Cardiac fibroblast (primary cell): ENCODE results near the gene BTN2A1.

ENCODE experiments used
- DNase-seq, 2 donors: peaks; one replicate each; pipeline versions ENCODE4 v3.0.0 to v3.0.0-alpha.2; 2010; ENCODE audit warnings: low read depth in 2 of 2
- H3K4me3 ChIP-seq, 2 donors: replicated peaks in 1 of 2; 1 replicate in 1 of 2; 2 replicates in 1 of 2; pipeline ENCODE4 v1.5.1; 2011; ENCODE audit warnings: low read depth in 2 of 2, low read length in 2 of 2, mild to moderate bottlenecking in 2 of 2, moderate library complexity in 1 of 2
- TF ChIP-seq, protein P1 (sequence below): IDR thresholded peaks from one replicate; pipeline ENCODE4 v1.5.1; 2011; ENCODE audit warnings: low read depth, mild to moderate bottlenecking, low read length, inconsistent platforms

BTN2A1 gene

DNA sequence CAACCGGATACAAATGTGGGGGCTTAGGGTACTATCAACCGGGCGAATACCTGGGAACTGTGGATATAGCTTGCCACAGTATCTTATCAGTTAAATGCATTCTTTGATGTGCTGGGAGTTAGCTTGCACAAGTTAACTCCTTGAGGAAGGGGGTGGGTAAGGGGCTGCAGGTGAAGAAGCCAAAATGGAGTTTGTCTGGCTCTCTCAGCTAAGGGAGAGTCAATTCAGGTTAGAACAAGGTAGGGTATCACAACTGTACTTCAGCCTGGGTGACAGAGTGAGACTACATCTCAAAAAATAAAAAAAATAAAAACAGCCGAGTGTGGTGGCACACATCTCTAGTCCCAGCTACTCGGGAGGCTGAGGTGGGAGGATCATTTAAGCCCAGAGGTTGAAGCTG lies 33.8 kb downstream of the BTN2A1 start:
- DNase-seq, result no peak
- H3K4me3 ChIP-seq, result no peak overlapping the region
- TF ChIP-seq, protein P1, sequence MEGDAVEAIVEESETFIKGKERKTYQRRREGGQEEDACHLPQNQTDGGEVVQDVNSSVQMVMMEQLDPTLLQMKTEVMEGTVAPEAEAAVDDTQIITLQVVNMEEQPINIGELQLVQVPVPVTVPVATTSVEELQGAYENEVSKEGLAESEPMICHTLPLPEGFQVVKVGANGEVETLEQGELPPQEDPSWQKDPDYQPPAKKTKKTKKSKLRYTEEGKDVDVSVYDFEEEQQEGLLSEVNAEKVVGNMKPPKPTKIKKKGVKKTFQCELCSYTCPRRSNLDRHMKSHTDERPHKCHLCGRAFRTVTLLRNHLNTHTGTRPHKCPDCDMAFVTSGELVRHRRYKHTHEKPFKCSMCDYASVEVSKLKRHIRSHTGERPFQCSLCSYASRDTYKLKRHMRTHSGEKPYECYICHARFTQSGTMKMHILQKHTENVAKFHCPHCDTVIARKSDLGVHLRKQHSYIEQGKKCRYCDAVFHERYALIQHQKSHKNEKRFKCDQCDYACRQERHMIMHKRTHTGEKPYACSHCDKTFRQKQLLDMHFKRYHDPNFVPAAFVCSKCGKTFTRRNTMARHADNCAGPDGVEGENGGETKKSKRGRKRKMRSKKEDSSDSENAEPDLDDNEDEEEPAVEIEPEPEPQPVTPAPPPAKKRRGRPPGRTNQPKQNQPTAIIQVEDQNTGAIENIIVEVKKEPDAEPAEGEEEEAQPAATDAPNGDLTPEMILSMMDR, result no peak

GRCh38 chr6:26493258-26493657 lies 35.5 kb downstream of the BTN2A1 start:
- TF ChIP-seq, protein P1, result peak; percentile 28
- H3K4me3 ChIP-seq, result no peak overlapping the region
- DNase-seq, result peak; percentile 44 to 51

- H3K4me3 ChIP-seq, result no peak overlapping the region
- DNase-seq, result no peak
- TF ChIP-seq, protein P1, result no peak
Measured at GRCh38 chr6:26494117-26494516, 36.4 kb downstream of the BTN2A1 start.

GRCh38 chr6:26495281-26495680 lies 37.5 kb downstream of the BTN2A1 start:
- H3K4me3 ChIP-seq, result no peak overlapping the region
- TF ChIP-seq, protein P1, result no peak
- DNase-seq, result no peak

DNA sequence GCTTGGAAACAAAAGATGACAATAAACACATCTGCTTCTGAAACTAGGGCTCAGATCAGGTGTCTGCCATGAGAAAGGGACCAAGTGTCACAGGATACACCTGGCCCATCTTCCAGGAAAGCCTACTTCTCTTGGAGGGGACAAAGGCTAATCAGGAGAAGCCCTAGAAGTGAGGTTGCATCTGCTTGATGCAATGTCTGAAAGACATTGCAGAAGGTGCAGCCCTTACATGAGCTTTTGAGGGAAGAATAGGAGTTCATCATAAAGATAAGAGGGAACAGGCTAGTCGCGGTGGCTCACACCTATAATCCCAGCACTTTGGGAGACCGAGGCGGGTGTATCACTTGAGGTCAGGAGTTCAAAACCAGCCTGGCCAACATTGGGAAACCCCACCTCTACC lies 39.9 kb downstream of the BTN2A1 start:
- no peak for DNase-seq
- no peak overlapping the region for H3K4me3 ChIP-seq
- TF ChIP-seq, protein P1, result no peak

DNA sequence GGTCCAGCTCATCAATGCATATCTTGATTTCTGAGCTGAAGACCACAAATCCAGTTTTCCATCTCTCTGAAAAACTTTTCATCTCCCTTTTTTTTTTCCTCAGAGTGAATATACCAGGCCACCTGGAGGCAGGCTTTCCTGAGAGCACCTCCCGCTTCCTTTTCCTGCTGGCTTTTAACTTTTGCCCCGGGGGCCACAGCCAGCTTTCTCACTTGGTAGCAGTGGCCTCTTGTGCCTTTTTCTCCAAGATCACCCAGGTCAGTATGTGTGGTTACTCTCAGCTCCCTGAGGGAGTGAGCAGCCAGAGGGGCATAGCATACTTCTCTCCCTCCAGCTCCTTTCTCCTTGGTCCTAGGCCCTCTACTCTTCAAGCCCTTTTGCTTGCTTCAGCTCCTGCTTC lies 42.3 kb downstream of the BTN2A1 start, which contains the start of gene BTN1A1:
BTN1A1 (plus strand) TSS at position 202 of the 400 bp plus-strand sequence. CDS start 984 bp downstream, outside the sequence.
- DNase-seq, result no peak
- no peak within 1 kb of the TSS for H3K4me3 ChIP-seq
- TF ChIP-seq, protein P1, result no peak

DNA sequence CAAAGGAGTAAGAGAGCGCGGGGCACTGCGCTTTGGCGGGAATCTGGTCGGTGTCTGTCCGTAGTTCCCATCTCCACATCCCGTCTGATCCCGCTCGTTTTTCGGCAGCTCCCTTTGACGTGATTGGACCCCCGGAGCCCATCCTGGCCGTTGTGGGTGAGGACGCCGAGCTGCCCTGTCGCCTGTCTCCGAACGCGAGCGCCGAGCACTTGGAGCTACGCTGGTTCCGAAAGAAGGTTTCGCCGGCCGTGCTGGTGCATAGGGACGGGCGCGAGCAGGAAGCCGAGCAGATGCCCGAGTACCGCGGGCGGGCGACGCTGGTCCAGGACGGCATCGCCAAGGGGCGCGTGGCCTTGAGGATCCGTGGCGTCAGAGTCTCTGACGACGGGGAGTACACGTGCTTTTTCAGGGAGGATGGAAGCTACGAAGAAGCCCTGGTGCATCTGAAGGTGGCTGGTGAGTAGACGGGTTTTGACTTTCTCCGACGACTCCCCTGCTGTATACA lies 43.8 kb downstream of the BTN2A1 start:
- TF ChIP-seq, protein P1, result no peak
- DNase-seq, result peak; percentile 16 to 19
- peak overlapping the region; percentile 29 to 41 for H3K4me3 ChIP-seq
